KMS-11 (cell line): ENCODE measurements around the gene IFIT3.

Experiments used
- H2AFZ ChIP-seq: fragments of 200-600 bp; sonication (generic); 2 replicates; pipeline ENCODE4 v1.6.1; 2016; ENCODE audit warnings: antibody characterized with exemption, mixed run types, low read depth
- H3K27ac ChIP-seq: fragments of 200-600 bp; sonication (generic); 2 replicates; pipeline ENCODE4 v1.6.1; 2016; ENCODE audit warnings: mild to moderate bottlenecking, mixed run types
- H3K27me3 ChIP-seq: fragments of 200-600 bp; sonication (generic); 2 replicates; pipeline ENCODE4 v1.6.1; 2017; ENCODE audit warnings: mild to moderate bottlenecking, low read depth, mixed run types, moderate library complexity; ENCODE audit not compliant: insufficient read depth
- H3K36me3 ChIP-seq: fragments of 200-600 bp; sonication (generic); 2 replicates; pipeline ENCODE4 v1.6.1; 2017; ENCODE audit warnings: mild to moderate bottlenecking, mixed run types; ENCODE audit not compliant: insufficient read depth
- H3K4me1 ChIP-seq: fragments of 200-600 bp; sonication (generic); 2 replicates; pipeline ENCODE4 v1.6.1; 2016; ENCODE audit warnings: mild to moderate bottlenecking, low read depth, mixed run types; ENCODE audit not compliant: poor library complexity, severe bottlenecking
- H3K4me2 ChIP-seq: fragments of 200-600 bp; sonication (generic); 2 replicates; pipeline ENCODE4 v1.7.0; 2016; ENCODE audit warnings: mild to moderate bottlenecking, mixed run types
- H3K4me3 ChIP-seq: fragments of 200-600 bp; sonication (generic); IDR thresholded peaks from 2 replicates; pipeline ENCODE4 v1.6.1; 2017; ENCODE audit warnings: low read depth, low read length, mixed read lengths; ENCODE audit not compliant: insufficient read depth
- H3K79me2 ChIP-seq: fragments of 200-600 bp; sonication (generic); 2 replicates; pipeline ENCODE4 v1.6.1; 2016; ENCODE audit warnings: low read depth, mixed run types; ENCODE audit not compliant: insufficient read depth
- H3K9ac ChIP-seq: fragments of 200-600 bp; sonication (generic); 2 replicates; pipeline ENCODE4 v1.6.1; 2016; ENCODE audit warnings: mild to moderate bottlenecking, mixed run types
- H4K20me1 ChIP-seq: fragments of 200-600 bp; sonication (generic); 2 replicates; pipeline ENCODE4 v1.6.1; 2016; ENCODE audit warnings: mild to moderate bottlenecking, mixed run types; ENCODE audit not compliant: insufficient read depth
- CTCF ChIP-seq: fragments of 200-600 bp; sonication (generic); conservative IDR thresholded peaks from 2 replicates; pipeline ENCODE4 v1.6.1; 2017; ENCODE audit warnings: low read depth, mild to moderate bottlenecking, antibody characterized with exemption, low read length, moderate library complexity, mixed read lengths

The IFIT3 gene

GRCh38 chr10:89374713-89375141 is 46.9 kb downstream of the IFIT3 start:
- no peaks in the 10 kb centered on the region for H3K79me2 ChIP-seq
- H3K27ac ChIP-seq: no peak overlapping the region
- no peak overlapping the region for H2AFZ ChIP-seq
- TF ChIP-seq CTCF: no peak
- H3K4me2 ChIP-seq: no peak overlapping the region
- H3K9ac ChIP-seq: no peak overlapping the region
- peaks cover 5% of the 10 kb centered on the region for H3K4me1 ChIP-seq
- H3K36me3 ChIP-seq: no peaks in the 10 kb centered on the region
- H3K4me3 ChIP-seq: no peak overlapping the region
- H3K27me3 ChIP-seq: no peaks in the 10 kb centered on the region
- H4K20me1 ChIP-seq: no peaks in the 10 kb centered on the region

DNA sequence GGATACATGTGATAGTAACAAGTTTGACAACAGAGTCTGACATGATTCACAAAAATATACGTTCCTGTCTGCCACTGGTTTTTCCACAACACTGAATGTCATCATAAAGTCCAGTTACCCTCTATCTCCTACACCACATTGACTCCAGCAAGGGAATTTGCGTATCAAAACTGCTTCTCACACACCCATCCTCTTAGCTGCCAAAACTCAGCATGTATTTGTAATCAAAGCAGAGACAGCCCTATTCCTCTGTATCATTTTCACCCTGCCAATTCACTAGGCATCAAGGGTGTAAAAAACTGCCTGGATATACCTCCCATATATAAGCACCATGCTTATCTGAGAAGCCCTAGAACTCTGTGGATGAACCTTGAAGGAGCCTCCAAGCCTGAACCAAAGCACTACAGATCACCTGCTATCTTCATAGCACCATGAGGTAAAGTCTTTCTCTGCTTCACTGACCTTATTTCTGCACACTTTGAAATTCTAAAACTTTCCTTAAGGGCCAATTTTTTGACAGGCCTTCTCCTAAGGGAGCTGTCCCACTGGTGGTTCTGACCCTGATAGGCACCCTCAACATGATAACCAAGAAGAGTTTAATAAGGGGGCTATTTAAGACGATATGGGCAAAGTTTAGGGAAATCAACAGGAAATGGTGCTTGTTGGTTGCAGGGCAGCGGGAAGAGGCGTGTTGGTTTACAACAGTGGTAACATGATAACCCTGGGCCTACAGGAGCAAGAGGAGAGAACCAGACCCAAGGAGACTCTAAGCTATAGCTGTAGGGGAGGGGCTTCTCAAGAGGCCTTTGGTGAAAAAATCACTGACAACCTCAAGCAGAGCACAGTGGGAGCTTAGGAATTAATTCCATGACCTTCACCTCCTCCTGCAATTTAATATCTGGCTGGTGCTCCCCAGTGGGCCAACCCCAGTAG is 50.2 kb downstream of the IFIT3 start, which contains the start of gene IFIT1B:
Gene IFIT1B (plus strand): TSS at position 352 of the 933 bp plus-strand sequence. CDS start 80 bp downstream, at position 432.
- Histone ChIP-seq H3K27ac (no peak within 1 kb of the TSS), H4K20me1 (no peaks in the 10 kb centered on the region), H3K27me3 (no peaks in the 10 kb centered on the region), H2AFZ (no peak within 1 kb of the TSS), H3K79me2 (no peaks in the 10 kb centered on the region), H3K4me3 (no peak within 1 kb of the TSS), H3K36me3 (no peaks in the 10 kb centered on the region), H3K4me2 (no peak within 1 kb of the TSS), H3K4me1 (no peaks in the 10 kb centered on the region), H3K9ac (no peak within 1 kb of the TSS)
- no peak for TF ChIP-seq CTCF

GRCh38 chr10:89379103-89379502 is 51.3 kb downstream of the IFIT3 start:
- H3K4me2 ChIP-seq: no peak overlapping the region
- H3K36me3 ChIP-seq: no peaks in the 10 kb centered on the region
- H3K4me1 ChIP-seq: no peaks in the 10 kb centered on the region
- H3K27me3 ChIP-seq: no peaks in the 10 kb centered on the region
- H4K20me1 ChIP-seq: no peaks in the 10 kb centered on the region
- H3K27ac ChIP-seq: no peak overlapping the region
- H3K4me3 ChIP-seq: no peak overlapping the region
- H2AFZ ChIP-seq: no peak overlapping the region
- no peak for TF ChIP-seq CTCF
- no peaks in the 10 kb centered on the region for H3K79me2 ChIP-seq
- H3K9ac ChIP-seq: no peak overlapping the region

DNA sequence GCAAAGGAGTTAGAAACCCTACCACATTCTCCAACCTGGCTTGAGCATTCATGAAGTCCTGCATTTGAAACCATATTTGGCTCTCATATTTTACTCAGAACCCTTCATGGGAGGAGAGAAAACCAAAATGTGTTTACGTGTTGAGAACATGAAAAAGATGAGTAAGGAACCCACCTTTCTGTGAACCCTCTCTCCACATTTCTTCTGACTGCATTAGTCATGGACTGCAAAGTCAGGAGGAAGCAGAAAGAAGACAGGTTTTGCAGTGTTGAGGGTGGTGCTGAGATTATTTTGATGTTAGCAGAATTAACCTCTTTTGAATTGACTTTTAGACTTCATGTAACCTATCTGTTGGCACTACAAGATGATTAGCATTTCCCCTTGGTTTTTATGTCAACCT is 55.0 kb downstream of the IFIT3 start:
- no peak overlapping the region for H3K4me2 ChIP-seq
- H3K9ac ChIP-seq: no peak overlapping the region
- no peak overlapping the region for H3K4me3 ChIP-seq
- H2AFZ ChIP-seq: no peak overlapping the region
- no peaks in the 10 kb centered on the region for H3K36me3 ChIP-seq
- no peaks in the 10 kb centered on the region for H3K4me1 ChIP-seq
- H4K20me1 ChIP-seq: no peaks in the 10 kb centered on the region
- H3K27me3 ChIP-seq: no peaks in the 10 kb centered on the region
- no peak overlapping the region for H3K27ac ChIP-seq
- no peaks in the 10 kb centered on the region for H3K79me2 ChIP-seq
- TF ChIP-seq CTCF: no peak
